K562 (cell line): ENCODE data around the gene METTL8. TPM values are rescaled to one million over a fixed set of nuclear protein-coding genes. Genes with fewer than 3 reads are reported as not detected.

Source experiments
- ATAC-seq: fragments of 200-7000 bp; cut with Tn5 transposase; 3 replicates; pipeline ENCODE4 v1.9.1; 2020; ENCODE audit warnings: moderate library complexity
- BruUV-seq: library from RNA; stranded (reverse); fragments of 400-500 nt; replicated peaks from 2 replicates; lab custom pipeline; 2021; lab: Mats Ljungman, UMichigan
- CTCF ChIA-PET: fragments of 300-600 bp; formaldehyde crosslinking; extraction: SDS; loops from one replicate; lab custom pipeline; 2021; ENCODE audit warnings: low intra/inter-chr PET ratio; lab: Yijun Ruan, JAX
- POLR2A ChIA-PET: fragments of 300-600, 350-650 bp; sonication (Branson Sonifier 250); formaldehyde crosslinking; extraction: SDS; loops from one replicate; lab custom pipeline; 2021; ENCODE audit warnings: antibody characterized with exemption, inconsistent platforms; lab: Yijun Ruan, JAX
- DNase-seq, 4 experiments: peaks; one replicate each; pipeline versions ENCODE4 v3.0.0 to v3.0.0-alpha.2; 2011 to 2018; ENCODE audit warnings: low spot score in 3 of 4, mixed read lengths in 3 of 4; ENCODE audit errors: extremely low read depth in 1 of 4
- FAIRE-seq: peaks from 2 replicates; lab custom pipeline; 2011; peaks lifted over from hg19 to GRCh38; lab: Jason Lieb, UNC
- H2AFZ ChIP-seq: 2 replicates; pipeline ENCODE4 v1.6.0; 2011; ENCODE audit warnings: low read depth, low read length, control low read depth, inconsistent platforms
- H3K27ac ChIP-seq: fragments of 200-600 bp; 3 replicates; pipeline ENCODE4 v1.8.0; 2011; ENCODE audit warnings: low read depth, mild to moderate bottlenecking, control low read depth, inconsistent platforms, low read length, moderate library complexity, mixed read lengths; ENCODE audit errors: extremely low read depth
- H3K27me3 ChIP-seq, 2 experiments: fragments of 300-600 bp in 1 of 2; 2 replicates in 1 of 2; 3 replicates in 1 of 2; pipeline versions ENCODE4 v1.6.0 to v1.8.0; 2011; ENCODE audit warnings: inconsistent platforms in 2 of 2, low read length in 2 of 2, mild to moderate bottlenecking in 1 of 2, mixed read lengths in 1 of 2, moderate library complexity in 1 of 2; ENCODE audit not compliant: control insufficient read depth in 2 of 2, insufficient read depth in 2 of 2
- H3K36me3 ChIP-seq: fragments of 300-600 bp; 3 replicates; pipeline ENCODE4 v1.8.0; 2011; ENCODE audit warnings: mild to moderate bottlenecking, low read length, inconsistent platforms; ENCODE audit not compliant: control insufficient read depth, insufficient read depth
- H3K4me1 ChIP-seq, 2 experiments: fragments of 200-600 bp in 1 of 2; replicated peaks in 1 of 2; 2 replicates in 1 of 2; 3 replicates in 1 of 2; pipeline versions ENCODE4 v1.5.1 to v1.8.0; 2011; ENCODE audit warnings: inconsistent platforms in 2 of 2, low read length in 2 of 2, mild to moderate bottlenecking in 1 of 2, mixed read lengths in 1 of 2, moderate library complexity in 1 of 2; ENCODE audit not compliant: control insufficient read depth in 2 of 2, insufficient read depth in 2 of 2
- H3K4me2 ChIP-seq: 2 replicates; pipeline ENCODE4 v1.6.1; 2011; ENCODE audit warnings: low read length, control low read depth, inconsistent platforms, mixed read lengths; ENCODE audit not compliant: insufficient read depth
- H3K4me3 ChIP-seq: fragments of 200-600 bp; sonication (generic), shearing (Covaris generic); 2 replicates; pipeline ENCODE4 v1.5.1; 2016; ENCODE audit warnings: control low read depth, inconsistent platforms
- H3K79me2 ChIP-seq: fragments of 200-600 bp; 3 replicates; pipeline ENCODE4 v1.8.0; 2011; ENCODE audit warnings: low read length, inconsistent platforms; ENCODE audit not compliant: control insufficient read depth, insufficient read depth
- H3K9ac ChIP-seq, 2 experiments: 2 replicates each; pipeline versions ENCODE4 v1.6.0 to v1.6.1; 2011; ENCODE audit warnings: low read depth in 2 of 2, low read length in 2 of 2, control low read depth in 1 of 2, inconsistent platforms in 1 of 2, mild to moderate bottlenecking in 1 of 2, mixed read lengths in 1 of 2; ENCODE audit not compliant: insufficient read depth in 1 of 2
- H3K9me1 ChIP-seq: one replicate; pipeline ENCODE4 v1.6.0; 2011; ENCODE audit warnings: inconsistent platforms, mild to moderate bottlenecking, low read length, moderate library complexity; ENCODE audit not compliant: control insufficient read depth, insufficient read depth
- H3K9me3 ChIP-seq: replicated peaks from 2 replicates; pipeline ENCODE4 v1.5.1; 2011; ENCODE audit warnings: low read depth, low read length, inconsistent platforms; ENCODE audit not compliant: control insufficient read depth, insufficient read depth
- H4K20me1 ChIP-seq: replicated peaks from 2 replicates; pipeline ENCODE4 v1.6.1; 2011; ENCODE audit warnings: low read length, inconsistent platforms, mixed read lengths; ENCODE audit not compliant: control insufficient read depth, insufficient read depth
- ARID3A ChIP-seq: IDR thresholded peaks from 2 replicates; pipeline ENCODE4 v1.6.1; 2012; ENCODE audit warnings: low read depth, low read length, improper control_type of control experiment, borderline replicate concordance
- BRF1 ChIP-seq: IDR thresholded peaks from 3 replicates; pipeline ENCODE4 v1.6.1; 2011; ENCODE audit warnings: borderline replicate concordance, mild to moderate bottlenecking; ENCODE audit not compliant: insufficient read length; ENCODE audit errors: extremely low read depth
- CREBBP ChIP-seq: IDR thresholded peaks from one replicate; pipeline ENCODE4 v1.6.1; 2012; ENCODE audit warnings: low read depth, mild to moderate bottlenecking, control low read depth, inconsistent platforms, low read length
- FOXA1 ChIP-seq: fragments of 450-650 bp; IDR thresholded peaks from 2 replicates; pipeline ENCODE4 v1.6.1; 2016; ENCODE audit warnings: mild to moderate bottlenecking, borderline replicate concordance
- HOMEZ ChIP-seq: fragments of 250-450 bp; sonication (Bioruptor Pico); IDR thresholded peaks from 2 replicates; pipeline ENCODE4 v1.4.0; 2020; ENCODE audit warnings: mild to moderate bottlenecking, moderate library complexity
- ILK ChIP-seq: fragments of 450-650 bp; IDR thresholded peaks from 2 replicates; pipeline ENCODE4 v1.6.1; 2016; ENCODE audit warnings: missing genetic modification characterization, low read depth, mild to moderate bottlenecking, missing compliant biosample characterization, moderate library complexity, borderline replicate concordance
- IRF9 ChIP-seq: fragments of 450-650 bp; IDR thresholded peaks from 2 replicates; pipeline ENCODE4 v1.6.1; 2016; ENCODE audit warnings: missing biosample characterization, missing genetic modification characterization
- NFRKB ChIP-seq: fragments of 450-650 bp; IDR thresholded peaks from 2 replicates; pipeline ENCODE4 v1.6.1; 2016; ENCODE audit warnings: low read depth
- RBM22 ChIP-seq: fragments of 200-400 bp; formaldehyde crosslinking; IDR thresholded peaks from 2 replicates; pipeline ENCODE4 v1.6.1; 2018; ENCODE audit warnings: low read length, low read depth; ENCODE audit not compliant: poor library complexity, severe bottlenecking
- TAF1 ChIP-seq: IDR thresholded peaks from 2 replicates; pipeline ENCODE4 v1.6.1; 2011; ENCODE audit warnings: mild to moderate bottlenecking, low read length, moderate library complexity; ENCODE audit not compliant: insufficient read depth, control insufficient read depth, severe bottlenecking; ENCODE audit errors: extremely low read depth
- ZFP1 ChIP-seq: fragments of 450-650 bp; formaldehyde crosslinking; IDR thresholded peaks from 2 replicates; pipeline ENCODE4 v1.4.0; 2020; ENCODE audit warnings: mild to moderate bottlenecking, mixed read lengths
- ZFP30 ChIP-seq: fragments of 250-450 bp; sonication (Bioruptor Pico); IDR thresholded peaks from 2 replicates; pipeline ENCODE4 v1.8.0; 2022; ENCODE audit warnings: moderate library complexity, mild to moderate bottlenecking, inconsistent platforms, borderline replicate concordance
- ZNF253 ChIP-seq: fragments of 250-450 bp; sonication (Bioruptor Pico); conservative IDR thresholded peaks from 2 replicates; pipeline ENCODE4 v1.6.1; 2021; ENCODE audit warnings: mild to moderate bottlenecking
- ZNF77 ChIP-seq: fragments of 250-450 bp; sonication (Bioruptor Pico); IDR thresholded peaks from 2 replicates; pipeline ENCODE4 v1.5.0; 2020
- in situ Hi-C: fragments of 300-500 bp; cut with MboI; formaldehyde crosslinking; loops from 4 replicates; pipeline ENCODE4 v1.15.0; 2018; ENCODE audit warnings: inconsistent platforms, mixed read lengths
- intact Hi-C: fragments of 100-400 bp; cut with micrococcal nuclease; formaldehyde crosslinking; loops from 2 replicates; pipeline ENCODE4 v1.14.2; 2022
- polyA plus RNA-seq, 8 experiments: library from polyadenylated mRNA; depleted of rRNA in 4 of 8; stranded (reverse) in 5 of 8; unstranded in 3 of 8; fragments of >200 nt; fragmentation: Nextera tagmentation in 2 of 8; fragmentation: Illumina TruSeq in 1 of 8; extraction: Ambion mirVana in 2 of 8; extraction: Trizol in 1 of 8; gene quantifications; 2 replicates each; pipeline versions ENCODE4 v1.2.1 to v1.2.3, GENCODE V29; 2011 to 2014; ENCODE audit warnings: inconsistent platforms in 1 of 8, missing spikeins in 1 of 8
- total RNA-seq, 7 experiments: library from RNA; depleted of rRNA in 6 of 7; stranded (reverse); fragments of >200 nt in 6 of 7; fragmentation: Illumina TruSeq in 2 of 7; extraction: Trizol in 2 of 7; gene quantifications; 2 replicates each; pipeline versions ENCODE4 v1.2.1 to v1.2.3, GENCODE V29; 2011 to 2021; ENCODE audit warnings: low replicate concordance in 1 of 7

The METTL8 gene
- total and polyA plus RNA-seq, 9 of the 15 experiments (the other 6 are each of a cell fraction or from before 2014, with no cell fraction given) = 12.9 to 52.6 (median 33.7) TPM

- TF ChIP-seq ZFP30 (no peak), HOMEZ (no peak)
These were observed 33.4 kb downstream of the METTL8 start (continued) for GRCh38 chr2:171400395-171400794.

DNA sequence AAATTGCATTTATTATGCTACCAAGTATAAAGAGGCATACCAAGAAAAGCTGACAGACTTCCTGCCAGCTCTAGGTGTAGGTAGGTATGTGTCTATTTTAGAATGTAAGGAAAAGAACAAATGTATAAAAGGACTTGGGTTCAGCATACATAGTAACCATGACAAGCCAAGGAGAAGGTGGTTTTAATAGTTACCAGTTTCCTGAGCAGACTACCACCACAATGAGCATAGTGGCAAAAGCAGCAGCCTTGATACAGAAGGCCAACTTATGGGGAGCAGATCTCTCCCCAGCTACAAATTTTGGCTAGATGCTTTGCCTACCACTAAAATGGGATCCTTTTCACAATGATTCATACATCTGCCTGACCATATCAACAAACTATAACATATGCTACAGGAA lies 34.5 kb downstream of the METTL8 start:
- H3K36me3 ChIP-seq = 0 out of 3 replicates have a peak, but pooled peaks cover 5% of the 10 kb centered on the region
- CTCF ChIA-PET = no interaction called here
- TF ChIP-seq FOXA1 (no peak), NFRKB (no peak), ILK (tag) (no peak), ARID3A (no peak), ZNF77 (CRISPR knock-in tag) (no peak), TAF1 (no peak), IRF9 (no peak), RBM22 (no peak), CREBBP (no peak), ZNF253 (no peak), ZFP1 (CRISPR knock-in tag) (no peak), BRF1 (no peak)
- no peaks in the 10 kb centered on the region for H3K9me1 ChIP-seq
- ATAC-seq (no peak), DNase-seq (no peak), FAIRE-seq (no peak)
- intact Hi-C loops (no loop called here), in situ Hi-C loops (no loop called here)
- no peak overlapping the region for H3K4me2 ChIP-seq
- no peaks in the 10 kb centered on the region for H4K20me1 ChIP-seq
- no TSS peak for BruUV-seq
- H3K27ac ChIP-seq = no peak overlapping the region
- no peak overlapping the region for H3K4me3 ChIP-seq
- no peaks in the 10 kb centered on the region for H3K4me1 ChIP-seq
- H3K79me2 ChIP-seq = peaks cover 13% of the 10 kb centered on the region; the same call in 2 of the 3 replicates
- H3K9ac ChIP-seq = no peak overlapping the region
- POLR2A ChIA-PET = interaction anchor here (0.7 to 1.0 kb wide), 2 partner anchors 10 to 750 kb away, joined by 3 to 5 read pairs; no protein-coding TSS in a partner anchor
- H3K27me3 ChIP-seq = no peaks in the 10 kb centered on the region
- no peak overlapping the region for H2AFZ ChIP-seq
- 0 out of 2 replicates have a peak, but pooled peaks cover 3% of the 10 kb centered on the region for H3K9me3 ChIP-seq
